Hepatic stellate cell (primary cell): ENCODE data around the gene MAGI2.

Source experiments
- DNase-seq: peaks from one replicate; pipeline ENCODE4 v3.0.0; 2011; ENCODE audit warnings: low spot score

MAGI2 gene

GRCh38 chr7:79257959-79258358 is 195.5 kb downstream of the MAGI2 start:
- DNase-seq: no peak

- no peak for DNase-seq
Observed at GRCh38 chr7:79245623-79246249, 207.7 kb downstream of the MAGI2 start.

GRCh38 chr7:79244482-79244881 is 209.0 kb downstream of the MAGI2 start:
- DNase-seq: no peak

- DNase-seq: peak; percentile 24
Observed at GRCh38 chr7:79241288-79242060, 212.0 kb downstream of the MAGI2 start.

GRCh38 chr7:79240413-79240812 is 213.1 kb downstream of the MAGI2 start:
- no peak for DNase-seq

- no peak for DNase-seq
Observed at GRCh38 chr7:79236352-79237028, 217.0 kb downstream of the MAGI2 start.

DNA sequence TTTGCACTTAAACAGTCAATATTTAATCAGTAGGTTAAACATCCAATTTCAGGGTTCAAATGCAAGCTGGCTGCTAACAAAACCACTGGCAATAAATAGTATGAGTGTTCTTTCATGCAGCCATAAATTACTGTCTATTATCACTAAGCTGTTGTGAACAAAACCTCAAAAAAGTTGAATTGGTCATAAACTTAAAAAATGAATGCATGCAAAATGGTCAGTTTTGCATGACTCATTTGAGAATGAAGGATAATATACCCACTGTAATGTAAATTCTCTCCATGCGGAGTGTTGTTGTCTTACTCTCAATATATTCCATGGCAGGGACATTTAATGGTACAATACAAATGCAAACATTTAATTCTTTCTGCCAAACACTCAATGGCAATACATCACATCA is 226.4 kb downstream of the MAGI2 start:
- no peak for DNase-seq

DNA sequence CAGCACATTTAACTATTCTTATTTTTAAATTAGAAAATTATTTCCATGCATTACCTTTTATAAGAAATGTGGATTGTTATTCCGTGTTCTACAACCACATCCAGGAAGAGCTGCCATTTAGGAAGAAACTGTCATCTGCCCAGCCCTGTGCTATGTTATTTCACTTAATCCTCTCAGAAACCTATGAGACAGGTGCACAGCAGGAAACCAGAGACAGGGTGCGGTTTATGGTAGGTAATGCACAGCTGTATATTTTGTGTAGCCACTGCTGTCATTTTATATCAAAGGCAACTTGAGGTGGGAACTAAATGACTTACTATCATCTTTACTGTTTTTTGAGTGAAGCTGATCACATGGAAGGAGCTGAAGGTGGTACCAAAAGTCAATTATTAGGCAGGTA is 232.3 kb downstream of the MAGI2 start:
- no peak for DNase-seq

DNA sequence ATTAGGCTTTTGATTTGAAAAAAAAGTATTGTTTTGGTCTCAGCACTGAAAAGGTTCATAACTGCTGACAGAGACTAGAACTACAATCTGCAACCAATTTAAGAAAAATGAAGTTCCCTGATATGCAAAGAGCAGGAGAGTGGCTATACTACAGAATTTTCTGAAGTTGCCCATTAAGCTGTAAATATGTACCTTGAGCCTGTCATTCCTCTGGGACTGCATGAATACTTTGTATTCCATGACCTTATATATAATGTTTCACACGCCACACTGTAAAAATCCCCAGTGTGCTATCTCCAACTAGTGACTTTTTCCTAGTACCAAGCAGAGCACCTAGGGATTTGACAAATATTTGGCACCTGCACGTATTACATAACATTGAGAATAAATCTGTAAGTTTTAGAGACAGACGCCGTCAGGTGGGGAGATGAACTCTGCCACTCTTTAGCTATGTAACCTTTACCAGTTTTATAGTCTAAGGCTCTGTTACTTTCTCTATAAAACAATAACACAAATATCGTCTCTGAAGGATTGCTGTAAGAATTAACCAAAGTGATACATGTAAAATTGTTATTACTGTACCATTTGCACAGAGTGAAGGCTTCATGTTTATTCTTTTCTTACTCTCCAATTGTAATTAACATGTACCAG is 235.4 kb downstream of the MAGI2 start:
- DNase-seq: no peak

GRCh38 chr7:79217468-79217867 is 236.0 kb downstream of the MAGI2 start:
- DNase-seq: no peak

- DNase-seq: no peak
Observed at GRCh38 chr7:79216236-79216635, 237.2 kb downstream of the MAGI2 start.

- no peak for DNase-seq
Observed at GRCh38 chr7:79212334-79212733, 241.1 kb downstream of the MAGI2 start.

DNA sequence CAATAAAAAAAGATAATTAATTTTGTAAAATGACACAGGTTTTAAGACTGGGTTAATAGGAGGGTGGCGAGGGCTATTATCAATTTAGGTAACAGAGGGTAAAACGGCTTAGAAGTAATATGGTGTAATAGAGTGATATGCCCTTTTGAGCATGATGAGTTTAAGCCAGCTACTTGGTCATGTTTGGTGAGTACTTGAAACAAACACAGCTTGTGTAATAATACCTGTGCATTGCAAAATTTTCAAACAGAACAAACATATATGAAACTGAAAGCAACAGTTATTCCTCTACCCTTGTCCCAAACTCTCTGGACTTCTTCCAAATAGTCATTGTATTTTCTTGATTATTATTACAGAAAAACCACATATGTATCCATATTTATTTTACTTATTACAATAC is 241.7 kb downstream of the MAGI2 start:
- DNase-seq: no peak

DNA sequence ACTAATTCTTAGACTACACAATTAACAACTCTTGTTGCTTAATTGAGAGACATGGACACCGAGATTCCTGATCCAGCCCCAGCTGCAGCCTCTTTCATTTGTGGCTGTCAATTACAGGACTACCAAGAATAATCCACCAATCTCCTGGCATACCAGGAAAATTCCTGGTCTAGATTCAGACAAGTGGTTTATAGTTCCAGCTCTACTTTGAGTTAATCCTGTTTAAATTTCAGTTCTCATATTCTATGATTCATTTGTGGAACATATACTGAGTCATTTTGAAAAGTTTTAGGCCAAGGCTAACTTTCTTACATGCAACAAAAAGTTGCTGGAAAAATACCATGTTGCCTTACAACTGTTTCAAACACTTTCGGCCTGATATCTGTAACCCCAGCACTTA is 253.5 kb downstream of the MAGI2 start:
- peak; percentile 3 for DNase-seq

- no peak for DNase-seq
Observed at GRCh38 chr7:79199266-79199665, 254.2 kb downstream of the MAGI2 start.

- no peak for DNase-seq
Observed at GRCh38 chr7:79185605-79186004, 267.9 kb downstream of the MAGI2 start.

- DNase-seq: no peak
Observed at GRCh38 chr7:79182283-79182682, 271.2 kb downstream of the MAGI2 start.

DNA sequence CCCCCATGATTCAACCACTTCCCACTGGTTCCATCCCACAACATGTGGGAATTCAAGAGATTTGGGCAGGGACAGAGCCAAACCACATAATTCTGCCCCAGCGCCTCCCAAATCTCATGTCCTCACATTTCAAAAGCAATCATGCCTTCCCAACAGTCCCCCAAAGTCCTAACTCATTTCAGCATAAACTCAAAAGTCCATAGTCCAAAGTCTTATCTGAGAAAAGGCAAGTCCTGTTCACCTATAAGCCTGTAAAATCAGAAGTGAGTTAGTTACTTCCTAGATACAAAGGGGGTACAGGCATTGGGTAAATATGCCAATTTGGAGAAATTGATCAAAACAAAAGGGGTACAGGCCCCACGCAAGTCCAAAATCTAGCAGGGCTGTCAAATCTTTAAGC is 272.9 kb downstream of the MAGI2 start:
- DNase-seq: no peak

DNA sequence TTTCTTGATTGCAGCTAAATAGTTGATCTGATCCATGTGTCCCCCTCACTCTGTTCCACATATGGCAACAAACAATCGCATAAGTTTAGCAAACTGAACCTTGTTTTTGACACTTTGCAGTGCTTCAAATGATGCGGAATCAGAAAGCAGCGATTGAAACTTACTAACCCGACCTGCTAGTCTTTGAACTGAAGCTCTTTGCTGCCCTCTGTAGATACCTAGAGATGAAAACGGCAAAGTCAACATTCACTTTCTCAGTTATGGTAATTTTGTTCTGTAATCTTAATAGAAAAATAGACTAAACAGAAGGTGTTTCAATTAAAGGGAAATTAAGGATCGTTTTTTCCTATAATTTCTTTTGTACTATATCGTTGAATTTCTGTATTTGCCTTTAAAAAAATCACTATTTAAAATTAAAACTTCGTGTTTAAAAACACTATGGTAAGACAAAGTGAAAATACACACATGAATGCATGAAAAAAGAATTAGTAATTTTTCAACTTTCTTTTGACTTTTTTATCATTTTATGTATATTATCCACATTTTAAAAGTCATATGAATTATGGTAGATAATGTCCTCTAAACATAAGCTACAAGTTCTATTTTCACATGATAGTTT is 276.5 kb downstream of the MAGI2 start:
- peak; percentile 1 for DNase-seq

DNA sequence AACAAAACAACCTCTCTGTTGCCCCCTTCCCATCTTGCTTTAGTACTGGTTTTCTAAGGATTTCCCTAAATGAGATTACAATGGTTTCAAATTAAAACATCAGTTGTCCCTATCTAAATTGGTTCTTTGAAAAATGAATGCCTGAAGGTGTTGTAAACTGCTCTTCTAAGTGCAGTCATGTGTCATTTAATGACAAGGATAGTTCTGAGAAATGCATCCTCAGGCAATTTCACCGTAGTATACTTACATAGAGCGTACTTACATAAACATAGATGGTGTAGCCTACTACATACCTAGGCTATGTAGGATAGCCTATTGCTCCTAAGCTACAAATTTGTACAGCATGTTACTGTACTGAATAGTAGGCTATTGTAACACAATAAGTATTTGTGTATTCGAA is 278.1 kb downstream of the MAGI2 start:
- no peak for DNase-seq

DNA sequence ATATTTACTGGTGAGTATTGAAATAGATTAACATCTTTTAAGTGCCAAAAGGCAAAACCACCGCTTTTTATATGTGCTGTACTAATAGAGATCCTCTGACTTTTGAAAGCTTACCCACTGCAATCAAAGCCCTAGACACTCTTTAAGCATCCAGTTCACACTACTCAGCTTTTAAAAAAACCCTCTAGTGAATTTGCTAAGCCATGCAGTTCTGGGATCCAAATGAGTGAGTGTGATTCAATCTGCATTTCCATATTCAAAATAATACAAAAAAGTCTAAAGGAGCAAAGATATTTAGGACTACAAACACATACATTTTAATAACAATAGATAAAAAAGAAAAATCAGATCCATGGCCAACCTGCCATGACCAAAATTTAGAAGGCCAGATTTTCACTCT is 288.2 kb downstream of the MAGI2 start:
- DNase-seq: no peak

DNA sequence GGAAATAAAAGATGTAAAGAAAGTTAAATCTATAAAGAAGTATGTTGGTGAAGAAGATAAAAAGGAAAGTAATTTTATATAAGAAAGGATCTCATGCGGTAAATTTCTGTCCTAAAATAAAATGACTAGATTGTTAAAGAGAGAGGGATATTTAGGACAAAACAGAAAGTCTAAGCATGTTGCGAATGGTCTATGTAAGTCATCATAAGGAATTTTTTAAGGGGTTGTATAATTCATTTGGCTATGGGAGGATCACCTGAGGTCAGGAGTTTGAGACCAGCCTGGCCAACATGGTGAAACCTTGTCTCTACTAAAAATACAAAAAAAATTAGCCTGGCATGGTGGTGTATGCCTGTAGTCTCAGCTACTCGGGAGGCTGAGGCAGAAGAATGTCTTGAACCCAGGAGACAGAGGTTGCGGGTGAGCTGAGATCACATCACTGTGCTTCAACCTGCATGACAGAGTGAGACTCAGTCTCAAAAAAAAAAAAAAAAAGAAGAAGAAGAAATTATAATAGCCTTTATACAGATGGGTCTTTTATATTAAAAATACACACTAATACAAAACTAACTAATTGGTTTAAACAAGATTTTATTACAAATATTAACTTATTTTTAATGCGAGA is 294.3 kb downstream of the MAGI2 start:
- DNase-seq: no peak
